ENCODE measurements around the gene FAM210B.
"Not testable (repeated sequence)": the region's sequence is repeated elsewhere in the genome, so short reads cannot be mapped to it uniquely, and the experiment has no call there.

Gene FAM210B

GRCh38 chr20:56409956-56410355 is 51.2 kb downstream of the FAM210B start:
- Histone ChIP-seq H3K79me2 (ENCODE audit: low read length) (peaks cover 8% of the 10 kb centered on the region), H2AFZ (ENCODE audit: low read length) (no peak overlapping the region), H3K4me3 (ENCODE audit: low read length) (no peak overlapping the region), H3K27me3 (replicated peaks; ENCODE audit: insufficient read depth, low read length) (no peaks in the 10 kb centered on the region), H3K9ac (ENCODE audit: low read length) (no peak overlapping the region), H3K4me2 (ENCODE audit: low read depth, low read length) (no peak overlapping the region), H3K36me3 (replicated peaks; ENCODE audit: insufficient read depth, low read length) (peaks cover 6% of the 10 kb centered on the region), H4K20me1 (ENCODE audit: insufficient read depth, low read length) (no peaks in the 10 kb centered on the region), H3K9me2 (replicated peaks; ENCODE audit: insufficient read depth, low read length) (no peaks in the 10 kb centered on the region), H3K27ac (ENCODE audit: low read length) (no peak overlapping the region), H3K9me3 (replicated peaks; ENCODE audit: insufficient read depth, low read length) (no peaks in the 10 kb centered on the region), H3K4me1 (ENCODE audit: low read length) (no peaks in the 10 kb centered on the region), H3F3A (ENCODE audit: insufficient read depth, low read length) (no peaks in the 10 kb centered on the region)
- TF ChIP-seq CTCF (IDR thresholded peaks at IDR 0.05; ENCODE audit: low read length) (no peak), EZH2phosphoT487 (IDR thresholded peaks at IDR 0.05; ENCODE audit: low read length) (no peak), EZH2 (optimal IDR thresholded peaks at IDR 0.05; ENCODE audit: low read depth, low read length) (no peak)
- no peak for DNase-seq

GRCh38 chr20:56411287-56411686 is 52.5 kb downstream of the FAM210B start:
- H3K9me3 ChIP-seq (replicated peaks; ENCODE audit: insufficient read depth, low read length); H3K4me2 ChIP-seq (ENCODE audit: low read depth, low read length); H4K20me1 ChIP-seq (ENCODE audit: insufficient read depth, low read length); H2AFZ ChIP-seq (ENCODE audit: low read length); DNase-seq; H3F3A ChIP-seq (ENCODE audit: insufficient read depth, low read length); H3K79me2 ChIP-seq (ENCODE audit: low read length); H3K4me3 ChIP-seq (ENCODE audit: low read length); H3K36me3 ChIP-seq (replicated peaks; ENCODE audit: insufficient read depth, low read length); H3K9me2 ChIP-seq (replicated peaks; ENCODE audit: insufficient read depth, low read length); H3K27ac ChIP-seq (ENCODE audit: low read length); H3K9ac ChIP-seq (ENCODE audit: low read length); H3K4me1 ChIP-seq (ENCODE audit: low read length); H3K27me3 ChIP-seq (replicated peaks; ENCODE audit: insufficient read depth, low read length): not testable (repeated sequence)

GRCh38 chr20:56411759-56412472 is 53.1 kb downstream of the FAM210B start, which contains the start of gene CASS4:
Gene CASS4 (plus strand): TSS chr20:56412260. CDS start chr20:56412459, 199 bp downstream.
- H3K9me3 ChIP-seq (replicated peaks; ENCODE audit: insufficient read depth, low read length) = no peaks in the 10 kb centered on the region
- no peaks in the 10 kb centered on the region for H3K4me1 ChIP-seq (ENCODE audit: low read length)
- H3K79me2 ChIP-seq (ENCODE audit: low read length) = no peaks in the 10 kb centered on the region
- DNase-seq = no peak
- no peaks in the 10 kb centered on the region for H4K20me1 ChIP-seq (ENCODE audit: insufficient read depth, low read length)
- H3K4me2 ChIP-seq (ENCODE audit: low read depth, low read length) = no peak within 1 kb of the TSS
- TF ChIP-seq EZH2 (optimal IDR thresholded peaks at IDR 0.05; ENCODE audit: low read depth, low read length) (no peak), EZH2phosphoT487 (IDR thresholded peaks at IDR 0.05; ENCODE audit: low read length) (no peak), CTCF (IDR thresholded peaks at IDR 0.05; ENCODE audit: low read length) (no peak)
- H2AFZ ChIP-seq (ENCODE audit: low read length) = no peak within 1 kb of the TSS
- H3F3A ChIP-seq (ENCODE audit: insufficient read depth, low read length) = no peaks in the 10 kb centered on the region
- no peaks in the 10 kb centered on the region for H3K27me3 ChIP-seq (replicated peaks; ENCODE audit: insufficient read depth, low read length)
- no peaks in the 10 kb centered on the region for H3K9me2 ChIP-seq (replicated peaks; ENCODE audit: insufficient read depth, low read length)
- H3K36me3 ChIP-seq (replicated peaks; ENCODE audit: insufficient read depth, low read length) = no peaks in the 10 kb centered on the region; the same call in 1 of the 2 replicates
- no peak within 1 kb of the TSS for H3K9ac ChIP-seq (ENCODE audit: low read length)
- H3K27ac ChIP-seq (ENCODE audit: low read length) = no peak within 1 kb of the TSS
- H3K4me3 ChIP-seq (ENCODE audit: low read length) = no peak within 1 kb of the TSS

GRCh38 chr20:56412473-56412790 is 53.7 kb downstream of the FAM210B start:
- Histone ChIP-seq H3K79me2 (ENCODE audit: low read length) (no peaks in the 10 kb centered on the region), H3K4me1 (ENCODE audit: low read length) (no peaks in the 10 kb centered on the region), H4K20me1 (ENCODE audit: insufficient read depth, low read length) (no peaks in the 10 kb centered on the region), H3F3A (ENCODE audit: insufficient read depth, low read length) (no peaks in the 10 kb centered on the region), H3K9me2 (replicated peaks; ENCODE audit: insufficient read depth, low read length) (no peaks in the 10 kb centered on the region), H3K9ac (ENCODE audit: low read length) (no peak overlapping the region), H3K4me3 (ENCODE audit: low read length) (no peak overlapping the region), H3K27me3 (replicated peaks; ENCODE audit: insufficient read depth, low read length) (no peaks in the 10 kb centered on the region), H3K36me3 (replicated peaks; ENCODE audit: insufficient read depth, low read length) (no peaks in the 10 kb centered on the region; the same call in 1 of the 2 replicates), H3K4me2 (ENCODE audit: low read depth, low read length) (no peak overlapping the region), H3K9me3 (replicated peaks; ENCODE audit: insufficient read depth, low read length) (no peaks in the 10 kb centered on the region), H3K27ac (ENCODE audit: low read length) (no peak overlapping the region), H2AFZ (ENCODE audit: low read length) (no peak overlapping the region)
- DNase-seq = no peak
- no peak for TF ChIP-seq EZH2 (optimal IDR thresholded peaks at IDR 0.05; ENCODE audit: low read depth, low read length)
- no peak for TF ChIP-seq CTCF (IDR thresholded peaks at IDR 0.05; ENCODE audit: low read length)
- no peak for TF ChIP-seq EZH2phosphoT487 (IDR thresholded peaks at IDR 0.05; ENCODE audit: low read length)
